Lower leg skin (tissue), 3 donors: Measurements from ENCODE around the gene SFXN2.

ENCODE experiments used
- POLR2A ChIP-seq, 2 donors: fragments of 450-650 bp; IDR thresholded peaks; one replicate each; pipeline ENCODE4 v1.6.1; 2016 to 2017; ENCODE audit warnings: antibody characterized with exemption in 2 of 2, mild to moderate bottlenecking in 1 of 2, moderate library complexity in 1 of 2
- TF ChIP-seq, protein P1 (sequence below), 3 donors: fragments of 450-650 bp; IDR thresholded peaks; one replicate each; pipeline ENCODE4 v1.5.1; 2016; ENCODE audit warnings: antibody characterized with exemption in 3 of 3, mild to moderate bottlenecking in 3 of 3, moderate library complexity in 2 of 3

DNA sequence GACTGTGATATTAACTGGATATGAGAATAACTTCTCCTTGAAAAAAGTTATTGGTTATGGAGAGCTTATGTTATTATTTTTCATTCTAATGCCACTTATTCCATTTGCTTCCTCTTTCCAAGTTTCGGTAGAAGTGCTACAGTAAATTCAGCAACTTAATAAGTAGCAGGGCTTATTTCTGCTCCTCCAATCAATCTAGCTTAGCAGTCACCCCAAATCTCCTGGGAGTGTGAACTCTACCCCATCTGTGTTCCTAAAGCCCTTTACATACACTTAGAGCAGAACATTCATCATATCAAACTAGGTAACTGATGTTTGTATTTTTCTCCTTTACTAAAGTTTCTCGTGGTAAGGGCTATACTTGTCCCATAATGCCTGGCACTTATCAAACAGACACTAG, 8.9 kb upstream of the SFXN2 start:
- TF ChIP-seq, protein P1, sequence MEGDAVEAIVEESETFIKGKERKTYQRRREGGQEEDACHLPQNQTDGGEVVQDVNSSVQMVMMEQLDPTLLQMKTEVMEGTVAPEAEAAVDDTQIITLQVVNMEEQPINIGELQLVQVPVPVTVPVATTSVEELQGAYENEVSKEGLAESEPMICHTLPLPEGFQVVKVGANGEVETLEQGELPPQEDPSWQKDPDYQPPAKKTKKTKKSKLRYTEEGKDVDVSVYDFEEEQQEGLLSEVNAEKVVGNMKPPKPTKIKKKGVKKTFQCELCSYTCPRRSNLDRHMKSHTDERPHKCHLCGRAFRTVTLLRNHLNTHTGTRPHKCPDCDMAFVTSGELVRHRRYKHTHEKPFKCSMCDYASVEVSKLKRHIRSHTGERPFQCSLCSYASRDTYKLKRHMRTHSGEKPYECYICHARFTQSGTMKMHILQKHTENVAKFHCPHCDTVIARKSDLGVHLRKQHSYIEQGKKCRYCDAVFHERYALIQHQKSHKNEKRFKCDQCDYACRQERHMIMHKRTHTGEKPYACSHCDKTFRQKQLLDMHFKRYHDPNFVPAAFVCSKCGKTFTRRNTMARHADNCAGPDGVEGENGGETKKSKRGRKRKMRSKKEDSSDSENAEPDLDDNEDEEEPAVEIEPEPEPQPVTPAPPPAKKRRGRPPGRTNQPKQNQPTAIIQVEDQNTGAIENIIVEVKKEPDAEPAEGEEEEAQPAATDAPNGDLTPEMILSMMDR (IDR thresholded peaks at IDR 0.05), result no peak
- no peak for TF ChIP-seq POLR2A (IDR thresholded peaks at IDR 0.05)
